Lung (tissue), 12 donors: ENCODE data around the gene NDUFB2. TPM values are rescaled to one million over a fixed set of nuclear protein-coding genes. Genes with fewer than 3 reads are reported as not detected.
"Not testable (repeated sequence)": the region's sequence is repeated elsewhere in the genome, so short reads cannot be mapped to it uniquely, and the experiment has no call there.

Experiments
- ATAC-seq: fragments of 200-7000 bp; cut with Tn5 transposase; one replicate; pipeline ENCODE4 v1.9.1; 2020; ENCODE audit warnings: moderate number of reproducible peaks; ENCODE audit not compliant: insufficient read depth, low FRiP score
- DNase-seq, 3 donors: peaks; one replicate each; pipeline ENCODE4 v3.0.0-alpha.2; 2013 to 2017
- H3K27ac ChIP-seq, 2 donors: one replicate each; pipeline ENCODE4 v1.5.1; 2013; ENCODE audit warnings: mild to moderate bottlenecking in 2 of 2, moderate library complexity in 2 of 2, control low read depth in 1 of 2, inconsistent platforms in 1 of 2, low read depth in 1 of 2, low read length in 1 of 2
- H3K27me3 ChIP-seq, 3 donors: one replicate each; pipeline ENCODE4 v1.5.1; 2013; ENCODE audit warnings: low read length in 2 of 3; ENCODE audit not compliant: control insufficient read depth in 3 of 3, insufficient read depth in 3 of 3
- H3K36me3 ChIP-seq, 4 donors: one replicate each; pipeline ENCODE4 v1.5.1; 2013; ENCODE audit warnings: low read length in 4 of 4, mild to moderate bottlenecking in 1 of 4, moderate library complexity in 1 of 4; ENCODE audit not compliant: control insufficient read depth in 4 of 4, insufficient read depth in 4 of 4
- H3K4me1 ChIP-seq, 5 donors: one replicate each; pipeline ENCODE4 v1.5.1; 2013; ENCODE audit warnings: low read length in 5 of 5, mild to moderate bottlenecking in 2 of 5, moderate library complexity in 1 of 5; ENCODE audit not compliant: control insufficient read depth in 5 of 5, insufficient read depth in 5 of 5
- H3K4me3 ChIP-seq: one replicate; pipeline ENCODE4 v1.5.1; 2013; ENCODE audit warnings: mild to moderate bottlenecking, control low read depth, moderate library complexity
- H3K9ac ChIP-seq, 2 donors: one replicate each; pipeline ENCODE4 v1.5.1; 2013; ENCODE audit warnings: low read length in 2 of 2, control low read depth in 1 of 2; ENCODE audit not compliant: insufficient read depth in 1 of 2
- H3K9me3 ChIP-seq, 4 donors: one replicate each; pipeline ENCODE4 v1.5.1; 2013; ENCODE audit warnings: low read length in 3 of 4, mild to moderate bottlenecking in 1 of 4, moderate library complexity in 1 of 4; ENCODE audit not compliant: control insufficient read depth in 4 of 4, insufficient read depth in 3 of 4
- WGBS, 2 donors: extraction: QIAGEN DNeasy Blood & Tissue Kit; methylation state at CpG; one replicate each; pipeline ENCODE4 v1.1.7; 2013; 5-methylcytosine and 5-hydroxymethylcytosine counted together
- polyA plus RNA-seq, 2 donors: library from polyadenylated mRNA; stranded (reverse); fragments of 200-250 nt; gene quantifications; one replicate each; pipeline ENCODE4 v1.2.1, GENCODE V29; 2013
- total RNA-seq, 2 donors: library from RNA; depleted of rRNA in 1 of 2; stranded (reverse); fragments of >200 nt in 1 of 2; gene quantifications; one replicate each; pipeline ENCODE4 v1.2.1, GENCODE V29; 2014 to 2021
- TF ChIP-seq, protein P1 (sequence below): IDR thresholded peaks from 2 replicates; pipeline ENCODE4 v1.5.1; 2012; ENCODE audit warnings: mild to moderate bottlenecking; ENCODE audit errors: control extremely low read depth, extremely low read depth
- donor health status: control.
- donor health status: control.
- donor health status: Bipolar disorder and iron deficiency.
- donor health status: healthy.
- donor health status: DM: yes; HTN: yes; CAD: no.

NDUFB2 gene
- total and polyA plus RNA-seq, 4 donors: 52.3 to 327 (median 190) TPM

- H3K36me3 ChIP-seq: no peaks in the 10 kb centered on the region
- no peak overlapping the region for H3K4me3 ChIP-seq
- no peaks in the 10 kb centered on the region for H3K9me3 ChIP-seq
- H3K27ac ChIP-seq: no peak overlapping the region
- ATAC-seq: no peak
- H3K4me1 ChIP-seq: peaks cover 0 to 10% (median 0%) of the 10 kb centered on the region in 5 donors
- 90 to 96% methylated on average over 3 of the region's 3 CpGs for WGBS, 2 donors
- no peak for DNase-seq
- no peaks in the 10 kb centered on the region for H3K27me3 ChIP-seq
- H3K9ac ChIP-seq: no peak overlapping the region
- TF ChIP-seq, protein P1, sequence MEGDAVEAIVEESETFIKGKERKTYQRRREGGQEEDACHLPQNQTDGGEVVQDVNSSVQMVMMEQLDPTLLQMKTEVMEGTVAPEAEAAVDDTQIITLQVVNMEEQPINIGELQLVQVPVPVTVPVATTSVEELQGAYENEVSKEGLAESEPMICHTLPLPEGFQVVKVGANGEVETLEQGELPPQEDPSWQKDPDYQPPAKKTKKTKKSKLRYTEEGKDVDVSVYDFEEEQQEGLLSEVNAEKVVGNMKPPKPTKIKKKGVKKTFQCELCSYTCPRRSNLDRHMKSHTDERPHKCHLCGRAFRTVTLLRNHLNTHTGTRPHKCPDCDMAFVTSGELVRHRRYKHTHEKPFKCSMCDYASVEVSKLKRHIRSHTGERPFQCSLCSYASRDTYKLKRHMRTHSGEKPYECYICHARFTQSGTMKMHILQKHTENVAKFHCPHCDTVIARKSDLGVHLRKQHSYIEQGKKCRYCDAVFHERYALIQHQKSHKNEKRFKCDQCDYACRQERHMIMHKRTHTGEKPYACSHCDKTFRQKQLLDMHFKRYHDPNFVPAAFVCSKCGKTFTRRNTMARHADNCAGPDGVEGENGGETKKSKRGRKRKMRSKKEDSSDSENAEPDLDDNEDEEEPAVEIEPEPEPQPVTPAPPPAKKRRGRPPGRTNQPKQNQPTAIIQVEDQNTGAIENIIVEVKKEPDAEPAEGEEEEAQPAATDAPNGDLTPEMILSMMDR: no peak
Observed at GRCh38 chr7:140669352-140669751, 27.2 kb upstream of the NDUFB2 start.

DNA sequence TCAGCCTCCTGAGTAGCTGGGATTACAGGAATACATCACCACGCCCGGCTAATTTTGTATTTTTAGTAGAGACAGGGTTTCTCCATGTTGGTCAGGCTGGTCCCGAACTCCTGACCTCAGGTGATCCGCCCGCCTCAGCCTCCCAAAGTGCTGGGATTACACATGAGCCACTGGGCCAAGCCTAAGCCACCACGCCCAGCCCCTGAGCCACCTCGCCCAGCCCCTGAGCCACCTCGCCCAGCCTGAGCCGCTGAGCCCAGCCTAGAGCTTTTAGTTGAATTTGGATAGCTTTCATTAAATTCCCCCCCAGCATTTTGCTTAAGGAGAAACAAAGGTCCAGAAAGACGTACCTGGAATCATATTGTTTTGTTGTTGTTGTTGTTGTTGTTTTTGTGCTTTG lies 26.6 kb upstream of the NDUFB2 start:
- H3K4me3 ChIP-seq, H3K27ac ChIP-seq, DNase-seq, ATAC-seq, H3K9me3 ChIP-seq, H3K9ac ChIP-seq, H3K27me3 ChIP-seq, H3K36me3 ChIP-seq: not testable (repeated sequence)
- peaks cover 0 to 10% (median 0%) of the 10 kb centered on the region in 5 donors for H3K4me1 ChIP-seq
- 87 to 98% methylated on average over 10 of the region's 10 CpGs for WGBS, 2 donors

- Histone ChIP-seq H3K4me3 (no peak overlapping the region), H3K27ac (no peak overlapping the region), H3K9ac (no peak overlapping the region), H3K27me3 (no peaks in the 10 kb centered on the region), H3K36me3 (no peaks in the 10 kb centered on the region), H3K9me3 (no peaks in the 10 kb centered on the region), H3K4me1 (peaks cover 0 to 10% (median 2%) of the 10 kb centered on the region in 5 donors)
- 67 to 68% methylated on average over 4 of the region's 4 CpGs for WGBS, 2 donors
- ATAC-seq: no peak
- TF ChIP-seq, protein P1: no peak
- DNase-seq: no peak
Observed at GRCh38 chr7:140670343-140670935, 26.1 kb upstream of the NDUFB2 start.

DNA sequence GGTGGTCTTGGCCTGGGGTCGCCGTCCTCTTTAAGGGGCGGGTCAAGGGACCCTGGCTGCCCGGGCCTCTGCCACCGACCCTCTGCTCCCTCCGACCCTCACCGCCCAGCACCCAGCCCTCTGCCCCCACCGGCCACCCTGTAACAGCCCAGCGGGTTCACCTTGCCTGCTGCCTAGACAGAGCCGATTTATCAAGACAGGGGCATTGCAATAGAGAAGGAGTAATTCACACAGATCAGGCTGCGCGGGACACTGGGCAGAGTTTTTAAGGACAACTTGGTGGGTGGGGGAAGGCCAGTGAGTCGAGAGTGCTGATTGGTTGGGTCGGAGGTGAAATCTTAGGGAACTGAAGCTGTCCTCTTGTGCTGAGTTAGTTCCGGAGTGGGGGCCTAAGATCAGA lies 24.5 kb upstream of the NDUFB2 start:
- ATAC-seq (no peak), DNase-seq (no peak)
- H3K36me3 ChIP-seq: no peaks in the 10 kb centered on the region
- H3K4me1 ChIP-seq: peaks cover 0 to 10% (median 3%) of the 10 kb centered on the region in 5 donors
- TF ChIP-seq, protein P1: no peak
- H3K4me3 ChIP-seq: no peak overlapping the region
- no peak overlapping the region for H3K27ac ChIP-seq
- no peaks in the 10 kb centered on the region for H3K9me3 ChIP-seq
- no peak overlapping the region for H3K9ac ChIP-seq
- H3K27me3 ChIP-seq: no peaks in the 10 kb centered on the region
- WGBS, 2 donors: 77 to 85% methylated on average over 15 of the region's 15 CpGs
